CD4-positive, alpha-beta T cell treated with Interleukin-4 for 4 hours (primary cell): Measurements from ENCODE around the gene PDZD2.
"Not testable (repeated sequence)": the region's sequence is repeated elsewhere in the genome, so short reads cannot be mapped to it uniquely, and the experiment has no call there.

ENCODE experiments used
- DNase-seq: peaks from one replicate; pipeline ENCODE4 v3.0.0-alpha.2; 2020

PDZD2 gene

DNA sequence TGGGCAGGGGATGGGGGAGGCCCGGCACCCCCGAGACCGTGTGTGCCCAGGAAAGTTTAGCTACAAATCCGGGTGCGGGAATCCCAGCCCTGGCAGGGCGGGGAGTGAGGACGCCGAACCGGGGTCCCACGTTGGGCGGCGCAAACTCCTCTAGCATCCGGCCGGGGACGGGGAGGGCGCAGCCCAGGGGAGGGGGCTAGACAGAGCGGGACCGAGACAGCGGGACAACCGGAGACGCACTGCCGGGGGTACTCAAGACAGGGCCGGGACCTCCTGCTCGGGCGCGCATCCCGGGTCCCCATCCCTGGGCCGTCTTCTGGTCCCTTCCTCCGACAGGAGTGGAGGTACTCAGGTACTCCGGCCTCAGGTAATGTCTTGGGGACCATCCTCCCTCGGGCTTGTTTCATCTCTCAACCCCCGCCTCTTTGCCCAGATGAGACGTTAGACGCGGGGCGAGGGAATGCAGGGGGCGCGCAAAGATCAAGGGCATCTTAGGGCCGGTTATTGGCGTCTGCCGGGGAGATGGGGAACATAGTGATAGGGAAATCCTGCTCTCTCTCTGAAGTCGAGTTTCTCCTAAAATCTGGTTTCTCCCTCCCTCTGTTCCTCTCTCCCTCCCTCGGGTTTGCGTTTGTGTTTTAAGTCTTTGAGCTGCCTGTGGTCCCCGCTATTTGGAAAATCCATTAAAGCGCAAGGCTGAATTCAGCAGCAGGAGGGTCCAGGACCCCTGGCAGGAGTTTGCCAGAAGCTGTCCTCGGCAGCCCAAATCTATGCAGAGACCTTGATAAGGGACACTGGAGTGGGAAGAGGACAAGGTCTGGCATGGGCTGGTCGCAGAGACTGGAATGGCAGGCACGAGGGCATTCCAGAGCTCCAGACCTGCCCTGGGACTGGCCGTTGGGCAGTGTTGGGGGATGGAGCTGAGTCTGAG is 815 bp downstream of the PDZD2 start:
- DNase-seq: no peak

DNA sequence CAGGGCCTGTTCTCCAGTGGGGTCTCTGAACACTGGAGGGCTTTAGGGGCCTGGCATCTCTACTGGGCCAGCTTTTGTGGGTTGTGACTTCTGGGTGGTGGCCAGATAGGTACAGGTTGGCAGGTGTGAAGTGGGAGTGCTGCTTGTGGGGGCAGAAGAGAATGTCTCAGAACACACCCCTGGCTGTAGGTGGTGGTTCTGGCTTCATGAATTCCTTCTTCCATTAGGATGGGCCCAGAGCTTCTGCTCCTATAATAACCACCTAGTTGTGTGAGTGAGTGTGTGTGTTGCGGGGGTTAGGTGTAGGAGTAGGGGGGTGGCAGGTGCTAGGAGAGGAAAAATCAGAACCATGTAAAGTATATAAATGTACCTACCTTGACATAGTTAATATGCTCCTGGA is 1.6 kb downstream of the PDZD2 start:
- no peak for DNase-seq

DNA sequence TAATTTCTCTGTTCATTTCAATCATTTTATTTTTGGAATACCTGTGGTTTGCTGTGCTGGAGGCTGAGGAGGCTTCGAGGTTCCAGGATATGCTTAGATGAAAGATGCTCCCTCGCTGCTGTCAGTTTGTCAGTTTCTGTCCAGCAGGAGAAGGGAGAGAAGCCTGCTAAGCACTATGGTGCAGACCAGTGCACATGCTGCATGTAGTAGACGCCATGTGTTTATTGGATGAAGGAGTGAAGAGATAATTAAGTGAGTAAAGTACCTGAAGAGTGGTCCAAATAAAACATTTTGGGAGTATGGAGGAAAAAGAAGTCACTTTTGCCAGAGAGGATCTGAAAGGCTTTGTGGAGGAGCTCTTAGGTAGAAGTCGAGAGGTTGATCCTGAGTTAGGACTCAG is 2.1 kb downstream of the PDZD2 start:
- no peak for DNase-seq

DNA sequence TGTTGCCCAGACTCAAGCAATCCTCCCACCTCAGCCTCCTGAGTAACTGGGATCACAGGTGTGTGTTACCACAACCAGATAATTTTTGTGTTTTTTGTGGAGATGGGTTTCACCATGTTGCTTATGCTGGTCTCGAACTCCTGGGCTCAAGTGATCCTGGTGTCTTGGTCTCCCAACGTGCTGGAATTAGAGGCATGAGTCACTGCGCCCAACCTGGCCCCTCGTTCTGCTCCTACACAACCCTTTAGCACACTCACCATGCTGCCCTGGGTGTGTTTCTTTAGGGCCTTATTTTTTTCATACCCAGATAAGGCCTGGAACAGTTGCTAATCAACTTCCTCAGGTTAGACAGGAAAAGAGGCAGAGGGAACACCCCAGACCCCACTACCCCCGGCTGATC is 2.6 kb downstream of the PDZD2 start:
- DNase-seq: no peak

DNA sequence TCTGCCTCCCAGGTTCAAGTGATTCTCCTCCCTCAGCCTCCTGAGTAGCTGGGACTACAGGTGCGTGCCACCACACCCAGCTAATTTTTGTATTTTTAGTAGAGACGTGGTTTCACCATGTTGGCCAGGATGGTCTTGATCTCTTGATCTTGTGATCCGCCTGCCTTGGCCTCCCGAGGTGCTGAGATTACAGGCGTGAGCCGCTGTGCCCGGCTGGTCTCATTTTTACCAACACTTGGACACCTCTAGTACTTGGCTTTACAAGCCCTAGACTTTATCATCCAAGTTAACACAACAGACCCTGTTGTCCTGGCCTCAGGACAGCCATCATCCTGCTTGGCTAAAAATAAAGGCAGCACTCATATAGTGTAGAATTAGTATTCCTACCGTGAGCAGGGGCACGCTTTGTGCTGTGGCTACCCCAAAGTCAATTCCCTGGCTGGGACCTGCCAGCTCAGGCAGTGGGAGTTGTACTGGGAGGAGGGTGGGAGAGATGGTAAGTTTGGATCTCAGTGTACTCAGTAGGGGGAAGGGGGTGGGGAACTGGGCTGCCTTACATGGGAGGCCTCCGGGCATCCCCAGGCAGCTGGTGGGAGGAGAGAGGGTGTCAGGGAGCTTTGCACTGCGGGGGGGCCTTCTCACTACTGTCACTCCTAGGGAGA is 6.6 kb downstream of the PDZD2 start:
- no peak for DNase-seq

DNA sequence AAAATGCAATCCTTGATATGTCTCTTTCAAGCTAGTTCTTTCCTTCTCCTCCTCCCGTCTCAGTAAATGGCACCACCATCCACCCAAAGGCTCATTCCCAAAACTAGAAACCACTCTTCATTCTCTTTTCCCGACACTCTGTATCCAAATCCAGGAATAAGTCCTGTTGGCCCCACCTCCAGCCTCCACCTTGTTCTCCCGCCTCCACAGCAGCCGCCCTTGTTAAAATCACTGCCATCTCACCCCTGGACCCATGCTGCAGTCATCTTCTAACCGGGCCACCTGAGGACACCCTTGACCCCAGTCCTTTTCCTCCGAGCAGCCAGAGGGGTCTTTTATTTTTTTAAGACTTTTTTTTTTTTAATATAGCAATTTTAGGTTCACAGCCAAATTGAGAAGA is 9.4 kb downstream of the PDZD2 start:
- no peak for DNase-seq

DNA sequence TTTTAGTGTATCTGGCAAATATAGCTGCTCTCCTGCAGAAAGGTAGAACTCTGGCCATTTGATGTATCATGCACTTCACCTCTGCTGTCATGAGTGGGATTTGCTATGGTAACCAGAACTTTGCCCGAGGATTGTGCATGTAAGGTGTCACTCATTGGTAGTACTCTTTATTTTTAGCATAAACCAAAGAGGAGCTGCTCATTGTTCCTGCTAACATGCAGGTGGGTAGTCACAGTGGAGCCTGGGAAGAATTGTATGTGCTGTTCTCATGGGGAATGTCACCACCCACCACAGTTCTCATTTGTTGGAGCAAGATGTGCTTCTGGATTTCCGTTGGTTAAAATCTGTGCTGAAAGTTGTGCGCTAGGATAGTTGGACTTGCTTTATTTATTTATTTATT is 12.3 kb downstream of the PDZD2 start:
- DNase-seq: no peak

DNA sequence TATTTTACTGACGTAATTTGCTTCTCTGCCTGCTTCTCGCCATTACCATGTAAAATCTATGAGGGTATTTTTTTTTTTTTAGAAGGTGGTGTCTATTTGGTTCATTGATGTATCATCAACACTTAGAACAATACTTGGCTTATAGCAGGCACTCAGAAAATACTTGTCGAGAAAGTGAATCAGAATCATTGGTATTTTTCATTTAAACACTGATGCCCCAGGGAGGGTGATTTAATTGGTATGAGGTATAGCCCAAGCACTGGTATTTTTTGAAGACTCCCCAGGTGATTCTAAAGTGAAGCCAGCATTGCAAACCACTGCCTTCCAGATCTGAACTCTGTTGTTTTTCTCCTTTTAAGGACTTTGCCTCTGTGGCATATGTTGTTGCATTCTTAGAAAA is 16.6 kb downstream of the PDZD2 start:
- DNase-seq: no peak

DNA sequence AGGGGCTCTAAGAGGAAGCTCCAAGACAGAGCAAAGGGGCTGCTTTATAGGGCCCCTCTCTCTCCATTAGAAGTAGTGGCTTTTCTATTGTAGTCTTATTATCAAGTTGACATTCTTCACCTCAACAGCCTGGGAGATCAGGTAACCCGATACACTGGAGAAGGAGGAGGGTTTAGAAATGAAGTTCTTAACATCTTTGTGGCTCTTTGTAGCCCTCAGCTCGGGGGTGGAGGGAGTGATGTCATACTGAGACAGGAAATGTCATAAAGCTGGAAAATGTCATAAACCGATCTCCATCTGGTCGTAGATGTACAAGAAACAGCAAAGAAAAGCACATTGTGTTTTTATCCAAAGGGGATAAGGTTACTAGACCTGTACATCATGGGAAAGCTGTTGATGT is 17.9 kb downstream of the PDZD2 start:
- no peak for DNase-seq

DNA sequence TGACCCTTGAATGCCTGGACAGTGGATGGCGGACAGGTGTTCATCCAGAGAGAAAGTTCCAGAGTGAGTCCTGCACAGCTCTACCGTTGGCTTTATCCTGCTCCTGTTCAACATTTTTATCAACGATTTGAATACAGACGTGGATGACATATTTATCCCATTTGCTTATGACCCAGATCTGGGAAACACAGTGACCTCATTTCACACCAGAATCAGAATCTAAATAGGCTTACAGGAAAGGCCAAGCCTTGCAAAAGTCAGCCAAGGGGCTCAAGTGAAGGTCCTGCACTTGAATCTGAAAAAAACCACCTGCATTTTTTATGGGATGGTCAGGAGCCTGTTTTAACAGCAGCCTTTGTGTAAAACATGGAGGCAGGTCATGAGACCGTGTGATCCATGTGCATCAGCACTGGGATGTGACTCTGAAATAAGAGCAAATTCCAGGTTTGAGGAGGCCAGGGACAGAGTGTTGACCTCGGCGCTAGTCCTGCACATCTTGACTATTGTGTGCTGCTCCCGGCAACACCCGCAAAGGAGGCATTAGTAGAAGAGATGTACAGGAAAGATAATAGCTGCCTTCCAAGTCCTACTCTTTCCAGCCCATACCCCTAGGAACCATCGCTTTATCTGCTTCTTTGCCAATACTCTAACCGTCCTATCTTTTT is 18.5 kb downstream of the PDZD2 start:
- DNase-seq: no peak

DNA sequence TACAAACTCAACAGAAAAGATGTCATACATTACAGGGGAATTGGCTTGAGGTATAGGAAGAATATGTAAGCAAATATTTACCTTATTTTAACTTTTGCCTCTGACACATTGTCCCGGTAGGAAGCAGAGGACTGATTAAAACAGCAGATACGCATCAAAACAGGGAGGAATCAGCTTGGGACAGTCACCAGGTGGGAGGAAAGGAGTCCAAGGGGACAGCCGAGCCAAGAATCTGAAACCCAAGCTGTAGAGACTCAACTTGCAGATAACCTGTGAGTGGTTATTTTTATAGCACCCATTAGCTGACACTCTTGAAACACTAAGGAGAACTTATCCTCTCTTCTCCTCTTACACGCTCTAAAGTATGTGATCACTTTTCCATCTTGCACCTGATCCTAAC is 22.3 kb downstream of the PDZD2 start:
- no peak for DNase-seq

DNA sequence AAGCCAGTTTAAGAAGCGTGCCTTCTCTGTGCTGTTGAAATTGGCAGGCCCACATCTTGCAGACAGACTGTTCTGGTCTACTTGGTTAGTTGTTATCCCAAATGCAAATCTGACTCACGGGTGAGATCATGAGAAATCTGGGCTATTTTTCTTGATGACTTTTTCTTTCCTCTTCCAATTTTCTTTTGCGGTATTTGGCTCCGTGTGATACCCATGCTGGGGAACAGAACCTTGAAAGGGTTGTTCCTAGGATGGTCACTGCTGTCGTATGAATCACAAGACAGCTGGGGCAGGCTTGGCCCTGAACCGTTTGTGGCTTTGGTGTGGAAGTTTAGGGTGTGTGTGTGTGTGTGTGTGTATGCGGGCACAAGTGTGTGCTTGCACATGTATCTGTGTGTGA is 24.6 kb downstream of the PDZD2 start:
- DNase-seq: no peak

DNA sequence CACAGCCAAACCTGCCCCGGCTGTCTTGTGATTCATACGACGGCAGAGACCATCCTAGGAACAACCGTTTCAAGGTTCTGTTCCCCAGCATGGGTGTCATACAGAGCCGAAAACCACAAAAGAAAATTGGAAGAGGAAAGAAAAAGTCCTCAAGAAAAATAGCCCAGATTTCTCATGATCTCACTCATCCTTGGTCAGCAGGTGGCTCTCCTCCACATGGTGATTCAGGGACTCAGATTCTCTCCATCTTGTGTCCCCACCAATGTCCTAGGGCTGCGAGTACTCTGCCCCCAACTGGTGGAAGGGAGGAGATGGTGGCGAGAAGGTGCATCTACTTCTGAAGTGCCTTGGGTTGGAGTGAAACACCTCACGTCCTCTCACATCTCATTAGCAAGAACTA is 25.6 kb downstream of the PDZD2 start:
- DNase-seq: no peak

DNA sequence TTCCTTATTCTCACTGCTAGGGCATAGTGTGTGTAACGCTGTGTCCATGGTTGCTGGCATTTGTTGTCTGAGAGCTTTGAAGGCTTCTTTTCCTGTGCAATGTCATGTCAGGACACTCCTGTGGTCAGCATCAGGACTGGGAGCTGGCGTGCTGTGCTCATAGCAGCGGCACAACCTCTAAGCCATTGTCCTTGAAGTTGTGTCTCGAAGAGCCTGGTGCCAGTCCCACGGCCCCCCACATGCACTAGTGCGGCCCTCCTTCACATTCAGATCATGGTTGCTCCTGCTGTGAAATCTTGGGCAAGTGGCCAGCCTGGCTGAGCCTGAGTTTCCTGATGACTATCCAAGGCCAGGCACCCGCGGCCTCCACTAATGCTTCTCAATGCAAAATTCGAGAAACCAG is 32.4 kb downstream of the PDZD2 start:
- no peak for DNase-seq

DNA sequence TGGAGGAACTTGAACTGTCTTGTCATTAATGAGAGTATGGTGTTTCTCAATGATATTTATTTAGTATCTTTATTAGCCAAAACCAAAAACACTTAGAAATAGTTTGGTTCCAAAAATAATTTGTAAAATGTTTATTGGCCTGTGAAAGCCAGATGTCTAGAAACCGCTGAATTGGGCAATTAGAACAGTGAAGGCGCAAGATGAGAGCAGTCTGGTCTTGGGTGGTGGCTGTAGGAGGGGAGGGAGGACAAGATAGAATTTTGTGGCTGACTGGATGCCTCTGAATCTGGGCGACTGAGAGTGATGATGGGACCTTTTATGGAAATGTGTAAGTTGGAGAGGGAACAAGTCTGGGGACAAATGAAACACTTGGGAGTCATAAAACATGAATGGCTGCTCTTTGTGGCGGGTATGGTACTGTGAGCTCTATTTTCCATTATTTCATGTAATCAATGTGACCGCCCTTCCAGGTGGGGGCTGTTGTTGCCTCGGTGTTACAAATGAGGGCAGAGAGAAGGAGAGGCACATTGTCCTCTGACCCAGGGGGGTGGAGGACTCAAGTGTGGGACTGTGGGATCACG is 35.5 kb downstream of the PDZD2 start:
- no peak for DNase-seq

DNA sequence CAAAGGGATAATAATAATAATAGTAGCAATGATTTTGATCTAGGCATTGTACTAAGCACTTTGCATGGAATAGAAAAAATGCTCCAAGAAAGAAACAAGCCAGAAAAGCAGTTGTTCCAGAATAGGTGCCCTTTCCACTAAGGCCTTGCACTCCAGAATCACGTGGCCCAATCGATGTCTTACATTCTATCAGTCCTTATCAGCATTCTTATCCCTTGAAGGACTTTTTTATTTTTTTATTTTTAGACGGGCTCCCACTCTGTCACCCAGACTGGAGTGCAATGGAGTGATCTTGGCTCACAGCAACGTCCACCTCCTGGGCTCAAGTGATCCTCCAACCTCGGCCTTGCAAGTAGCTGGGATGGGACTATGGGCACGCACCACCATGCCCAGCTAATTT is 36.5 kb downstream of the PDZD2 start:
- DNase-seq: no peak

DNA sequence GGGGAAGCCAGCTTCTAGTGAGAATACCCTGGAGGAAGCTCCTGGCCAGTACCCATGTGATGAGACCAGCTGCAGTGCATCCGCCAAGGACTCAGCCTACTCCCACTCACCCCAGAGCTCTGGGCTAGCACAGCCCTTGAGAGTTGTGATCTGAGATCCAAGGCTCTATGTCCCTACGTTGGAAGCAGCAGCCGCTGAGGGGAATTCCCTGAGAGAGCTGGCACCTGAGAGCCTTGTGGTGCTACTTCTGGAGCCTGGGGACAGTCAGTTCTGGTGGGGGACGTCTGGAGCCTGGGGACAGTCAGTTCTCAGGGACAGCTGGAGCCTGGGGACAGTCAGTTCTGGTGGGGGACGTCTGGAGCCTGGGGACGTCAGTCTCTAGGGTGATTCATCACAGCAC is 39.2 kb downstream of the PDZD2 start:
- no peak for DNase-seq

DNA sequence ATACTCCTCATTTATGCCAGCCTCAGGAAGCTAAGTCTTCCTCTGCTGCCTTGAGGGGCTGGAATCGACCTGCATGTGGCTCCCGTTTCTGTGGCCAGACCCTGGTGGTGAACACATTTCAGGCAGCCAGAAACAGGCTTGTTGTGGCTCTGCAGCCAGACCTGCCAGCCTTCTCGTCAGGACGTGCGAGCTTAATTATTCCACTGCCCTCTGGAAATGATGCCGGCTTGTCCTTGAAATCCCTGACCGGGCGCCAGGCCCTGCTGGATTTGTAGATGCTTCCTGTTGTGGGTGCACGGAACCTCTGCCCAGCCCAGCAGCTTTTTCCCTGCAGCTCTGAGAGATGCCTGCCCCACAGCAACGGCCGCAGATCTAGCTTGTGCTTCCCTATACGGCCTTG is 41.6 kb downstream of the PDZD2 start:
- no peak for DNase-seq

DNA sequence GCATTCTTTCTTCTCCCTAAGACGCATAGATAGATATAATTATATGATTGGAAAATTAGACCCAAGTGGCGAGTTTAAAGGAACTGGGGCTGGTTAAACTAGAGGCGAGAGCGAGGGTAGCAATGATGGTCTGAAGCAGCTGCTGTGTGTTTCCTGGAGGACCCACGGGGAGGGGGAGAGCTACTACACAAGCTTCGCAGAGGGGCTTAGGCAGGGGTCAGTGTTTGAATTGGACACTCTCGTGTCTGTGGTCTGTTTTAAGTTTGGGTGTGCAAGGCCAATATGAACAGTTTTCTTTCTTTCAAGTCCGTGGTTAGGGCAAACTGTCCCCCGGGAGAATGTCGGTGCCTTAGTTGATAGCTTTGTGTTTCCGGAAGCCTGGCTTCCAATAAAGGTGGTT is 43.1 kb downstream of the PDZD2 start:
- DNase-seq: no peak

DNA sequence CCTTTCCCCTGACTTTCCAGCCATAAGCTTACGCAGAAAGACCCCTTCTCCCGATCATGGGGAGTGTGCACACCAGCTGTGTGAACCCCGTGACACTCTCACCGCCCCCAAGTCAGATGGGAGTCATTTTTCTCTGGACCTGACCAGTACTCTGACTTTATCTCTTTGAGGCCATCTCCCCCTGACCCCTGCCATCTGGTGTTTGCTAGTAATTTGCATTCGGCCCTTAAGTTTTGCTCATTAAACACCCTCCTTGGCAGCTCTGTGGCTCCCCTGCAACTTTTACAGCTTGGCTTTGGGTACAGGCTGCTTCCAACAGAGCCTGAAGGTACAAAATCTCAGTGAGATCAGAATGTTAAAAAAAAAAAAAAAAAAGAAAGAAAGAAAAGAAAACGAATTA is 43.9 kb downstream of the PDZD2 start:
- DNase-seq: no peak

DNA sequence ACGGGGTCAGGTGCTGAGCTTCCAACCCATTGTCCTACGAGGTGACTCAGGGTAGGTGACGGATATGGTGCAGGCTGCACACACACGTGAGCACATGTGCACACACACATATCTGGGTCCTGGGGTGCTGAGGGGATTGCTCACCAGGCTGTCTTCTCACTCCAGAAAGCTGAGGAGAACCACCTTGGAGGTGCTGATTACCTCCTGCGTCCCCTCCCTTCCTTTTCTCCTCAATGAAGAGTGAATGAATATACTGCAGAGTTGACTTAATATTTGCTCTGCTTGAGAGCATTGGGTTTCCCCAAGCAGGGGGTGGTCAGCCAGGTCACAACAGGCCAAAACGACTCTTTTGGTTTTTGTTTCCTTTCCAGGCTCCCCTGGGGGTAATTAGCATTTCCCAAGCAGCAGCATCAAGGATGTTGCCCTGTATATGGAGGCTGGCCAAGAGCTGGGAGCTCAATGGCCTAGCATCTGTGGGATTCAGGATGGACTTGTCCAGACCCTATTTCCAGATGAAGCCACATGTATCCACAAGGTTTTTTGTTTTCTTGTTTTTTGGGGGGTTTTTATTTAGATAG is 49.7 kb downstream of the PDZD2 start:
- DNase-seq: no peak

DNA sequence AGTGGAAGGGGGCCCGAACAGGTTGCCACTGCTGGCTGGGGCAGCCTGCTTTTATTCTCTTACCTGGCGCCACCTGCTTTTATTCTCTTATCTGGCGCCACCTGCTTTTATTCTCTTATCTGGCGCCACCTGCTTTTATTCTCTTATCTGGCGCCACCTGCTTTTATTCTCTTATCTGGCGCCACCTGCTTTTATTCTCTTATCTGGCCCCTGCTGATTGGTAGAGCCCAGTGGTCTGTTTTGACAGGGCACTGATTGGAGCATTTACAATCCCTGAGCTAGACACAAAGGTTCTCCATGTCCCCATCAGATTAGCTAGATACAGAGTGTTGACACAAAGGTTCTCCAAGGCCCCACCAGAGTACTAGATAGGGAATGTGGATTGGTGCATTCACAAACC is 52.5 kb downstream of the PDZD2 start:
- DNase-seq: not testable (repeated sequence)

DNA sequence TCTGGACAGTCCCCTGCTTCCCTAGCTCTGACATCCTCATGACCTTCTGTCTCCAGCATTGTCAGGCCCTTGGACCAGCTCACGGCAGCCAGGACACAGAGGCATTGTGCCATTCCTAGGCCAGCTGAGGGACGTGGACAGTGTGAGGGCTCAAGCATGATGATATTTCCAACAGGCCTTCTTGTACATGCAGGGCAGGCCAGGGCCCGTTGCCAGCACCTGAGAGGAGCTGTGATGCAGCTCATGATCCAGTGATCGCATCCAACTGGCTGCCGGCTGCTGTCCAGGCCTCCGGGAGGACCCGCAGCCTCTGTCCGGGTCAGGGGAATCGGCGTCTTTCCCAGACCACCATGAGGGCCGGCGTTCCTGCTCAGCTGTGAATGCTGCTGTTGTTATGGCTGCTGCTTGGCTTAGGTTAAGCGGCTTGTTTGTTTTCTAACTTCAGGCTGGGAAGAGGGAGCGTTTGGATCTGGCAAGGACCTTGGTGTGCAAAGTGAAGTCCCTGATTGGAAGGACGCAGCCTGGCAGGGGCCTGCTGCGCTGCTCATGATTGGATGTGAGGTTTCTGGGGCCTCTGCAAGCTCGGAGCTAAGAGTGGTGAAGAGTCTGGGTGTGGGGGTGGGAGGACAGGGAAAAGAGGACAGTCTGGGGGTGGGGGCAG is 53.8 kb downstream of the PDZD2 start:
- no peak for DNase-seq
